ENCODE data around the gene KIFAP3. TPM values are rescaled to one million over a fixed set of nuclear protein-coding genes. Genes with fewer than 3 reads are reported as not detected.
A peak's percentile ranks its signal among the peaks of the same experiment; 100 is the strongest.

KIFAP3 gene
- total RNA-seq, 1 donor from 2014 or later = 7.7 TPM

GRCh38 chr1:169931795-169932231 lies 142.7 kb downstream of the KIFAP3 start:
- H3K4me1 Mint-ChIP-seq = no peaks in the 10 kb centered on the region
- H3K4me1 ChIP-seq = no peaks in the 10 kb centered on the region
- no peak overlapping the region for H3K27ac ChIP-seq
- H3K36me3 Mint-ChIP-seq = no peaks in the 10 kb centered on the region
- H3K4me3 Mint-ChIP-seq = no peak overlapping the region
- no peaks in the 10 kb centered on the region for H3K36me3 ChIP-seq
- no peaks in the 10 kb centered on the region for H3K27me3 ChIP-seq
- H3K9ac ChIP-seq = no peak overlapping the region
- no peak overlapping the region for H2AFZ ChIP-seq (replicated peaks)
- no peaks in the 10 kb centered on the region for H3K9me3 Mint-ChIP-seq
- TF ChIP-seq CTCF (IDR thresholded peaks at IDR 0.05) (no peak), EZH2 (IDR thresholded peaks at IDR 0.05) (no peak), EZH2phosphoT487 (IDR thresholded peaks at IDR 0.05) (no peak)
- no peaks in the 10 kb centered on the region for H3F3A ChIP-seq (ENCODE audit: low read depth)
- H3K4me2 ChIP-seq = no peak overlapping the region
- no peak overlapping the region for H3K4me3 ChIP-seq
- no peaks in the 10 kb centered on the region for H3K79me2 ChIP-seq (ENCODE audit: low read depth)
- no peak for DNase-seq (ENCODE audit: low spot score)
- H3K27ac Mint-ChIP-seq = no peak overlapping the region
- H3K27me3 Mint-ChIP-seq (ENCODE audit: insufficient read depth, low read depth) = no peaks in the 10 kb centered on the region
- H3K9me3 ChIP-seq (ENCODE audit: low read depth) = no peaks in the 10 kb centered on the region
- H4K20me1 ChIP-seq (ENCODE audit: low read depth) = no peaks in the 10 kb centered on the region

GRCh38 chr1:169929210-169929526 lies 145.3 kb downstream of the KIFAP3 start:
- no peak overlapping the region for H3K4me3 Mint-ChIP-seq
- no peak for DNase-seq (ENCODE audit: low spot score)
- H3K27me3 Mint-ChIP-seq (ENCODE audit: insufficient read depth, low read depth) = no peaks in the 10 kb centered on the region
- Histone ChIP-seq H3K4me2 (no peak overlapping the region), H3K4me1 (no peaks in the 10 kb centered on the region), H4K20me1 (ENCODE audit: low read depth) (no peaks in the 10 kb centered on the region), H2AFZ (replicated peaks) (no peak overlapping the region), H3K27me3 (no peaks in the 10 kb centered on the region), H3K9ac (no peak overlapping the region), H3F3A (ENCODE audit: low read depth) (no peaks in the 10 kb centered on the region), H3K9me3 (ENCODE audit: low read depth) (no peaks in the 10 kb centered on the region), H3K27ac (no peak overlapping the region), H3K4me3 (no peak overlapping the region), H3K36me3 (no peaks in the 10 kb centered on the region), H3K79me2 (ENCODE audit: low read depth) (no peaks in the 10 kb centered on the region)
- no peaks in the 10 kb centered on the region for H3K36me3 Mint-ChIP-seq
- no peaks in the 10 kb centered on the region for H3K4me1 Mint-ChIP-seq
- no peak overlapping the region for H3K27ac Mint-ChIP-seq
- no peaks in the 10 kb centered on the region for H3K9me3 Mint-ChIP-seq
- TF ChIP-seq EZH2 (IDR thresholded peaks at IDR 0.05) (no peak), EZH2phosphoT487 (IDR thresholded peaks at IDR 0.05) (no peak), CTCF (IDR thresholded peaks at IDR 0.05) (no peak)

GRCh38 chr1:169928438-169929209 lies 145.9 kb downstream of the KIFAP3 start:
- no peak overlapping the region for H2AFZ ChIP-seq (replicated peaks)
- peak; percentile 84 for TF ChIP-seq CTCF (IDR thresholded peaks at IDR 0.05)
- no peak for TF ChIP-seq EZH2 (IDR thresholded peaks at IDR 0.05)

More at GRCh38 chr1:169928438-169929209, 145.9 kb downstream of the KIFAP3 start:
- Mint-ChIP-seq H3K27me3 (ENCODE audit: insufficient read depth, low read depth) (no peaks in the 10 kb centered on the region), H3K4me1 (no peaks in the 10 kb centered on the region), H3K4me3 (no peak overlapping the region), H3K27ac (no peak overlapping the region), H3K36me3 (no peaks in the 10 kb centered on the region), H3K9me3 (no peaks in the 10 kb centered on the region)
- Histone ChIP-seq H3K4me1 (no peaks in the 10 kb centered on the region), H3F3A (ENCODE audit: low read depth) (no peaks in the 10 kb centered on the region), H4K20me1 (ENCODE audit: low read depth) (no peaks in the 10 kb centered on the region), H3K36me3 (no peaks in the 10 kb centered on the region), H3K4me3 (no peak overlapping the region), H3K79me2 (ENCODE audit: low read depth) (no peaks in the 10 kb centered on the region), H3K9ac (no peak overlapping the region), H3K9me3 (ENCODE audit: low read depth) (no peaks in the 10 kb centered on the region), H3K27ac (no peak overlapping the region), H3K27me3 (no peaks in the 10 kb centered on the region), H3K4me2 (no peak overlapping the region)
- DNase-seq (ENCODE audit: low spot score) = peak; percentile 54

Measured in neural progenitor cell (in vitro differentiated cells).